WI38 (cell line): ENCODE data around the gene SLC5A12.

ENCODE experiments used
- H3K4me3 ChIP-seq: 2 replicates; pipeline ENCODE4 v1.5.1; 2011; ENCODE audit warnings: low read depth, mild to moderate bottlenecking, control low read depth, low read length
- TF ChIP-seq, protein P1 (sequence below): IDR thresholded peaks from 2 replicates; pipeline ENCODE4 v1.5.1; 2012; ENCODE audit warnings: low read depth, mild to moderate bottlenecking, control low read depth, low read length

The SLC5A12 gene

GRCh38 chr11:26726960-26727359, 5.1 kb upstream of the SLC5A12 start:
- H3K4me3 ChIP-seq: no peak overlapping the region
- TF ChIP-seq, protein P1, sequence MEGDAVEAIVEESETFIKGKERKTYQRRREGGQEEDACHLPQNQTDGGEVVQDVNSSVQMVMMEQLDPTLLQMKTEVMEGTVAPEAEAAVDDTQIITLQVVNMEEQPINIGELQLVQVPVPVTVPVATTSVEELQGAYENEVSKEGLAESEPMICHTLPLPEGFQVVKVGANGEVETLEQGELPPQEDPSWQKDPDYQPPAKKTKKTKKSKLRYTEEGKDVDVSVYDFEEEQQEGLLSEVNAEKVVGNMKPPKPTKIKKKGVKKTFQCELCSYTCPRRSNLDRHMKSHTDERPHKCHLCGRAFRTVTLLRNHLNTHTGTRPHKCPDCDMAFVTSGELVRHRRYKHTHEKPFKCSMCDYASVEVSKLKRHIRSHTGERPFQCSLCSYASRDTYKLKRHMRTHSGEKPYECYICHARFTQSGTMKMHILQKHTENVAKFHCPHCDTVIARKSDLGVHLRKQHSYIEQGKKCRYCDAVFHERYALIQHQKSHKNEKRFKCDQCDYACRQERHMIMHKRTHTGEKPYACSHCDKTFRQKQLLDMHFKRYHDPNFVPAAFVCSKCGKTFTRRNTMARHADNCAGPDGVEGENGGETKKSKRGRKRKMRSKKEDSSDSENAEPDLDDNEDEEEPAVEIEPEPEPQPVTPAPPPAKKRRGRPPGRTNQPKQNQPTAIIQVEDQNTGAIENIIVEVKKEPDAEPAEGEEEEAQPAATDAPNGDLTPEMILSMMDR: no peak

GRCh38 chr11:26719998-26720397, 1.9 kb downstream of the SLC5A12 start:
- TF ChIP-seq, protein P1: no peak

DNA sequence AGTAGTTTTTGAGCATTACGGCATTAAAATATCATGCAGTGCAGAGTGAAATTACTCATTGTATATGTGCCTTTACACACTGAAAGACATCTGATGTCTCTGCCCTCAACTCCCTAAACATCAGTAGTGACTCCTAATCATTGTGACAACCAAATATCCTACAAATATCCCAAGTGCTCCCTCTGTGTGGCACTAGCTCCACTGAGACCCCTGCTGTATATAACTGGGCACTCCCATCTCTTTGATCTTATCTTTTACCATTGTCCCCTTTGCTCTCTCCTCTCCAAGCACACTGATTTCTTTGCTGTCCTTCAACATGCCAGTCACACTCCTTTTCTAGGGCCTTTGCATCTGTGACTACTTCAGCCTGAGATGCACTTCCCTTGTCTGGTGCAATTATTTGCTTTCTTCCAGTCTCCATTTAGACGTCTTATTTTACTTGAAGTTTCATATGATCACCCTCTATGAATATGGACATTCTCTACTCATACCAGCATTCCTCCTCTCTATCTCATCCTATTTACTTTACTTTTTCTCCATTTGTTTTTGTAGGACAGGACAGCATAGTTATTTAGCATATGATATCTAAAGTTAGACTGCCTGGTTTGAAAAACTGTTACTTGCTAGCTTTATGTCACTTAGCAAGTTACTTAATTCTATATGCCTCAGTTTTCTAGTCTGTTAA, 2.4 kb downstream of the SLC5A12 start:
- no peak overlapping the region for H3K4me3 ChIP-seq
- TF ChIP-seq, protein P1: no peak

More at GRCh38 chr11:26719998-26720397, 1.9 kb downstream of the SLC5A12 start:
- no peak overlapping the region for H3K4me3 ChIP-seq

- TF ChIP-seq, protein P1: no peak
- no peak overlapping the region for H3K4me3 ChIP-seq
Measured at GRCh38 chr11:26717771-26718170, 4.1 kb downstream of the SLC5A12 start.

DNA sequence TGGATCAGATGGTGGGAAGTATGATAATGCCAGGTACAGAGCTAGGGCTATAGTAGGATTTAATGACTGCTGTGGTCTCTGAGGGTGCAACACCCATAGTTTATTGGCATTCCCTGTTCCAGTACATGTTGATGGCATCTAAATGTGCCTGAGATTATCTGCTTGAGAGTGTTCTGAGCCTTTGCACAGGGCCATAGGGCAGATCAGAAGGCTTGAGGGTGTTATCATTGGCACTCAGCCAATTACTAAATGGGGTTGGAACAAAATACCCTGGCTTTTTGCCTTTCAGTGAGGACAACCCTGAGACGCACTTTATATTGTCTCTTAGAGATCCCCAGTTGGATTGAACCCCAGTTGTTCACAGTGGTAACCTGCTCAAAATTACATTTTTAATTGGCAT, 6.7 kb downstream of the SLC5A12 start:
- TF ChIP-seq, protein P1: no peak
- no peak overlapping the region for H3K4me3 ChIP-seq

DNA sequence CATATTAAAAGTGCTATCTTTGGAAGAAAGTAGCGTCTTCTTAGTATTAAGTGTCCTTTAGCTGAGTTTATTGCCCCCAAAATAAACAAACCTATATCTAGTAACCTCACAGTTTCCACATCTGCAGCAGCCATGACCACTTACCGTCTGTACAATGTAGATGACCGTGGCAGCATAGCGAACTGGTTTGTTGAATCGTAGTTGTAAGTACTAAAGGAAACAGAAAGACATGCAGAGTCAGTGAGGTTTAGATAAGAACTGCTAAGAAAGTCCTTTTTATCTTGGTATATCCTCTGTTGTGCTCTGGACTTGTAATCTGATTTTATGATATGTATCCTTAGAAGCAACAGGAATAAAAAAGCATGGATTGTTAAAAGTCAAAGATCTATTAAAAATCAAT, 9.4 kb downstream of the SLC5A12 start:
- H3K4me3 ChIP-seq: no peak overlapping the region
- TF ChIP-seq, protein P1: no peak

DNA sequence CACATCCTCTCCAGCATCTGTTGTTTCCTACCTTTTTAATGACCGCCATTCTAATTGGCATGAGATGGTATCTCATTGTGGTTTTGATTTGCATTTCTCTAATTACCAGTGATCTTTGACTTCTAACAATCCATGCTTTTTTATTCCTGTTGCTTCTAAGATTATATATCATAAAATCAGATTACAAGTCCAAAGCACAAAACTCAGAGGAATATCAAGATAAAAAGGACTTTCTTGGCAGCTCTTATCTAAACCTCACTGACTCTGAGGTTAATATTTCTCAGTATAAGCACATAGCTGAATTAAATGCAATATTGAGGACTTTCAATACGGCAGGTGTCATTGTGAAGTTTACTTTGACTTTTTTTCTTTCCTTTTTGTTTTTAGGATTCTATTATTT, 11.4 kb downstream of the SLC5A12 start:
- no peak overlapping the region for H3K4me3 ChIP-seq
- TF ChIP-seq, protein P1: no peak
